Left forelimb (tissue), 1 donor: ENCODE data around the gene IL3RA.
"Not testable (repeated sequence)": the region's sequence is repeated elsewhere in the genome, so short reads cannot be mapped to it uniquely, and the experiment has no call there.

Experiments used
- DNase-seq: peaks from one replicate; pipeline ENCODE4 v3.0.0-alpha.2; 2018; ENCODE audit warnings: low spot score

Gene IL3RA

GRCh38 chrX:1398431-1399340 is 62.1 kb downstream of the IL3RA start:
- DNase-seq = no peak

GRCh38 chrX:1400049-1400448 is 63.5 kb downstream of the IL3RA start:
- no peak for DNase-seq

- no peak for DNase-seq
Measured at GRCh38 chrX:1400742-1401471, 64.3 kb downstream of the IL3RA start.

- DNase-seq = no peak
Measured at GRCh38 chrX:1401611-1402430, 65.2 kb downstream of the IL3RA start.

- DNase-seq = no peak
Measured at GRCh38 chrX:1403228-1403627, 66.6 kb downstream of the IL3RA start.

- DNase-seq = not testable (repeated sequence)
Measured at GRCh38 chrX:1403867-1404266, 67.3 kb downstream of the IL3RA start.

- not testable (repeated sequence) for DNase-seq
Measured at GRCh38 chrX:1405769-1406168, 69.2 kb downstream of the IL3RA start.

- DNase-seq = no peak
Measured at GRCh38 chrX:1407035-1407434, 70.5 kb downstream of the IL3RA start.

GRCh38 chrX:1411326-1411725 is 74.7 kb downstream of the IL3RA start:
- no peak for DNase-seq

GRCh38 chrX:1412551-1413161 is 76.1 kb downstream of the IL3RA start:
- DNase-seq = no peak

- DNase-seq = no peak
Measured at GRCh38 chrX:1416327-1416784, 79.8 kb downstream of the IL3RA start.

GRCh38 chrX:1416965-1417760 is 80.6 kb downstream of the IL3RA start:
- DNase-seq = no peak

GRCh38 chrX:1417921-1418771 is 81.6 kb downstream of the IL3RA start:
- DNase-seq = no peak

GRCh38 chrX:1418901-1419544 is 82.4 kb downstream of the IL3RA start:
- DNase-seq = no peak

GRCh38 chrX:1419545-1420355 is 83.2 kb downstream of the IL3RA start:
- no peak for DNase-seq

GRCh38 chrX:1420371-1420770 is 83.8 kb downstream of the IL3RA start:
- DNase-seq = no peak

- DNase-seq = no peak
Measured at GRCh38 chrX:1421433-1422134, 85.0 kb downstream of the IL3RA start.

- no peak for DNase-seq
Measured at GRCh38 chrX:1422135-1422465, 85.5 kb downstream of the IL3RA start.
